GM12878 (cell line): ENCODE results near the gene NEXN. TPM values are rescaled to one million over a fixed set of nuclear protein-coding genes. Genes with fewer than 3 reads are reported as not detected.

Experiments
- ATAC-seq: fragments of 200-7000 bp; cut with Tn5 transposase; 3 replicates; pipeline ENCODE4 v1.9.1; 2020; ENCODE audit warnings: mild to moderate bottlenecking, moderate library complexity
- BruUV-seq: library from RNA; stranded (reverse); fragments of 400-500 nt; replicated peaks from 2 replicates; lab custom pipeline; 2021; lab: Mats Ljungman, UMichigan
- CTCF ChIA-PET: fragments of 300-600 bp; sonication (Branson Sonifier 250); formaldehyde crosslinking; extraction: SDS; loops from one replicate; lab custom pipeline; 2021; ENCODE audit warnings: inconsistent platforms; lab: Yijun Ruan, JAX
- POLR2A ChIA-PET: fragments of 350-600 bp; formaldehyde crosslinking; extraction: SDS; loops from one replicate; lab custom pipeline; 2021; ENCODE audit warnings: inconsistent platforms; lab: Charles Lee
- RAD21 ChIA-PET: fragments of 300-600 bp; sonication (Branson Sonifier 250); formaldehyde crosslinking; loops from one replicate; lab custom pipeline; 2023; ENCODE audit warnings: antibody characterized with exemption; ENCODE audit not compliant: unreplicated experiment; lab: Charles Lee
- SMC1A ChIA-PET: fragments of 300-600 bp; sonication (Branson Sonifier 250); formaldehyde crosslinking; loops from one replicate; lab custom pipeline; 2023; ENCODE audit not compliant: unreplicated experiment, uncharacterized antibody; lab: Charles Lee
- DNase-seq: peaks from one replicate; pipeline ENCODE4 v3.0.0-alpha.2; 2011; ENCODE audit warnings: low read depth, low spot score
- FAIRE-seq: peaks from 3 replicates; lab custom pipeline; 2011; peaks lifted over from hg19 to GRCh38; lab: Jason Lieb, UNC
- H2AFZ ChIP-seq: 2 replicates; pipeline ENCODE4 v1.6.0; 2011; ENCODE audit warnings: low read depth, low read length, control low read depth; ENCODE audit not compliant: control insufficient read depth
- H3K27ac ChIP-seq: 2 replicates; pipeline ENCODE4 v1.5.1; 2011; ENCODE audit warnings: control low read depth; ENCODE audit not compliant: control insufficient read depth, insufficient read depth
- H3K27me3 ChIP-seq, 2 experiments: replicated peaks in 1 of 2; 2 replicates each; pipeline versions ENCODE4 v1.6.0 to v1.6.1; 2011; ENCODE audit warnings: low read length in 1 of 2; ENCODE audit not compliant: control insufficient read depth in 2 of 2, insufficient read depth in 2 of 2
- H3K36me3 ChIP-seq, 2 experiments: 2 replicates each; pipeline ENCODE4 v1.5.1; 2011; ENCODE audit warnings: low read length in 1 of 2; ENCODE audit not compliant: control insufficient read depth in 2 of 2, insufficient read depth in 2 of 2
- H3K4me1 ChIP-seq: 2 replicates; pipeline ENCODE4 v1.6.1; 2011; ENCODE audit warnings: mild to moderate bottlenecking, low read length, moderate library complexity, mixed read lengths; ENCODE audit not compliant: control insufficient read depth, insufficient read depth
- H3K4me2 ChIP-seq: 2 replicates; pipeline ENCODE4 v1.6.0; 2011; ENCODE audit warnings: control low read depth; ENCODE audit not compliant: control insufficient read depth, insufficient read depth
- H3K4me3 ChIP-seq: fragments of 200-600 bp; sonication (generic); 2 replicates; pipeline ENCODE4 v1.5.1; 2016
- H3K79me2 ChIP-seq: 2 replicates; pipeline ENCODE4 v1.6.0; 2011; ENCODE audit warnings: low read length; ENCODE audit not compliant: control insufficient read depth, insufficient read depth
- H3K9ac ChIP-seq: 2 replicates; pipeline ENCODE4 v1.8.0; 2011; ENCODE audit warnings: low read length, control low read depth, mixed read lengths; ENCODE audit not compliant: control insufficient read depth, insufficient read depth
- H3K9me3 ChIP-seq: replicated peaks from 3 replicates; pipeline ENCODE4 v1.5.1; 2011; ENCODE audit warnings: mild to moderate bottlenecking, low read length; ENCODE audit not compliant: control insufficient read depth, insufficient read depth
- H4K20me1 ChIP-seq: 2 replicates; pipeline ENCODE4 v1.6.0; 2011; ENCODE audit not compliant: control insufficient read depth, insufficient read depth
- BMI1 ChIP-seq: fragments of 450-650 bp; IDR thresholded peaks from 2 replicates; pipeline ENCODE4 v1.6.1; 2016; ENCODE audit warnings: mild to moderate bottlenecking, moderate library complexity, borderline replicate concordance
- FOS ChIP-seq: IDR thresholded peaks from 3 replicates; pipeline ENCODE4 v1.6.1; 2011; ENCODE audit warnings: borderline replicate concordance; ENCODE audit not compliant: insufficient read length; ENCODE audit errors: extremely low read depth
- HCFC1 ChIP-seq: fragments of 150-350 bp; IDR thresholded peaks from 2 replicates; pipeline ENCODE4 v1.6.1; 2014; ENCODE audit warnings: low read length
- HDGF ChIP-seq: fragments of 450-650 bp; IDR thresholded peaks from 2 replicates; pipeline ENCODE4 v1.6.1; 2016; ENCODE audit warnings: antibody characterized with exemption
- IKZF2 ChIP-seq, 2 experiments: fragments of 450-650 bp; IDR thresholded peaks; 2 replicates each; pipeline ENCODE4 v1.6.1; 2017; ENCODE audit warnings: mild to moderate bottlenecking in 2 of 2, moderate library complexity in 2 of 2
- IRF4 ChIP-seq: IDR thresholded peaks from 2 replicates; pipeline ENCODE4 v1.6.1; 2011; ENCODE audit warnings: low read depth, low read length
- KAT2A ChIP-seq: conservative IDR thresholded peaks from 2 replicates; pipeline ENCODE4 v1.6.1; 2011; ENCODE audit warnings: low read depth, low read length; ENCODE audit not compliant: control insufficient read depth
- LARP7 ChIP-seq: fragments of 450-650 bp; IDR thresholded peaks from 2 replicates; pipeline ENCODE4 v1.6.1; 2017; ENCODE audit warnings: mild to moderate bottlenecking
- MAX ChIP-seq: IDR thresholded peaks from 2 replicates; pipeline ENCODE4 v1.6.1; 2012; ENCODE audit warnings: low read depth, low read length, improper control_type of control experiment
- MTA2 ChIP-seq: fragments of 450-650 bp; IDR thresholded peaks from 2 replicates; pipeline ENCODE4 v1.6.1; 2016; ENCODE audit warnings: low read depth, mild to moderate bottlenecking, moderate library complexity
- MXI1 ChIP-seq: fragments of 150-350 bp; IDR thresholded peaks from 2 replicates; pipeline ENCODE4 v1.6.1; 2011; ENCODE audit warnings: low read depth, mild to moderate bottlenecking, inconsistent platforms, low read length, improper control_type of control experiment
- NRF1 ChIP-seq: conservative IDR thresholded peaks from 2 replicates; pipeline ENCODE4 v1.6.1; 2011; ENCODE audit warnings: mild to moderate bottlenecking, low read depth, low read length, improper control_type of control experiment
- PKNOX1 ChIP-seq: fragments of 450-650 bp; IDR thresholded peaks from 2 replicates; pipeline ENCODE4 v1.6.1; 2016; ENCODE audit warnings: mild to moderate bottlenecking
- POU2F2 ChIP-seq: IDR thresholded peaks from 3 replicates; pipeline ENCODE4 v1.6.1; 2011; ENCODE audit warnings: low read depth, mild to moderate bottlenecking, low read length, borderline replicate concordance
- RFX5 ChIP-seq: IDR thresholded peaks from 2 replicates; pipeline ENCODE4 v1.6.1; 2011; ENCODE audit warnings: low read depth, low read length, improper control_type of control experiment
- SREBF2 ChIP-seq: IDR thresholded peaks from 2 replicates; pipeline ENCODE4 v1.6.1; 2012; ENCODE audit warnings: mild to moderate bottlenecking, low read length
- SUPT20H ChIP-seq: IDR thresholded peaks from 2 replicates; pipeline ENCODE4 v1.6.1; 2011; ENCODE audit warnings: low read depth, mild to moderate bottlenecking, low read length, moderate library complexity, borderline replicate concordance; ENCODE audit not compliant: control insufficient read depth
- YBX1 ChIP-seq: fragments of 450-650 bp; IDR thresholded peaks from 2 replicates; pipeline ENCODE4 v1.6.1; 2016; ENCODE audit warnings: antibody characterized with exemption
- ZNF24 ChIP-seq: fragments of 450-650 bp; IDR thresholded peaks from 2 replicates; pipeline ENCODE4 v1.6.1; 2017; ENCODE audit warnings: antibody characterized with exemption, mild to moderate bottlenecking
- WGBS: methylation state at CpG from one replicate; pipeline ENCODE4 v1.1.6; 2016; ENCODE audit warnings: low lambda C conversion rate; ENCODE audit not compliant: insufficient replicate concordance, insufficient coverage; ENCODE audit errors: missing lambda C conversion rate; 5-methylcytosine and 5-hydroxymethylcytosine counted together
- in situ Hi-C: fragments of 300-500 bp; cut with MboI; formaldehyde crosslinking; loops from 9 replicates; pipeline ENCODE4 v1.14.3; 2018; ENCODE audit warnings: mixed read lengths
- intact Hi-C: fragments of 100-400 bp; cut with micrococcal nuclease; formaldehyde crosslinking; loops from one replicate; pipeline ENCODE4 v1.14.2; 2022; ENCODE audit not compliant: unreplicated experiment
- polyA plus RNA-seq, 11 experiments: library from polyadenylated mRNA; depleted of rRNA in 4 of 11; unstranded in 6 of 11; stranded (reverse) in 5 of 11; fragments of >200 nt; fragmentation: Nextera tagmentation in 4 of 11; fragmentation: Illumina TruSeq in 1 of 11; extraction: Ambion mirVana in 4 of 11; extraction: Trizol in 1 of 11; gene quantifications; 1 replicate in 1 of 11; 2 replicates in 10 of 11; pipeline versions ENCODE4 v1.2.1 to v1.2.3, GENCODE V29; 2011 to 2016; ENCODE audit warnings: inconsistent platforms in 2 of 11, missing spikeins in 2 of 11, low read depth in 1 of 11
- total RNA-seq, 4 experiments: library from RNA; depleted of rRNA in 3 of 4; stranded (reverse); fragments of >200 nt in 3 of 4; fragmentation: Illumina TruSeq in 1 of 4; extraction: Trizol in 1 of 4; gene quantifications; 2 replicates each; pipeline versions ENCODE4 v1.2.1 to v1.2.3, GENCODE V29; 2013 to 2021
- TF ChIP-seq, protein P1 (sequence below), 3 experiments: IDR thresholded peaks in 2 of 3; conservative IDR thresholded peaks in 1 of 3; 2 replicates each; pipeline ENCODE4 v1.5.1; 2011; ENCODE audit warnings: low read depth in 3 of 3, low read length in 3 of 3, mild to moderate bottlenecking in 3 of 3, control low read depth in 2 of 3, moderate library complexity in 2 of 3, inconsistent platforms in 1 of 3, mixed read lengths in 1 of 3; ENCODE audit not compliant: control insufficient read depth in 2 of 3, insufficient read depth in 1 of 3; ENCODE audit errors: extremely low read depth in 1 of 3

The NEXN gene
- total and polyA plus RNA-seq, 10 of the 15 experiments (the other 5 are each of a cell fraction or from before 2014, with no cell fraction given): 2.5 to 46.6 (median 15.4) TPM

DNA sequence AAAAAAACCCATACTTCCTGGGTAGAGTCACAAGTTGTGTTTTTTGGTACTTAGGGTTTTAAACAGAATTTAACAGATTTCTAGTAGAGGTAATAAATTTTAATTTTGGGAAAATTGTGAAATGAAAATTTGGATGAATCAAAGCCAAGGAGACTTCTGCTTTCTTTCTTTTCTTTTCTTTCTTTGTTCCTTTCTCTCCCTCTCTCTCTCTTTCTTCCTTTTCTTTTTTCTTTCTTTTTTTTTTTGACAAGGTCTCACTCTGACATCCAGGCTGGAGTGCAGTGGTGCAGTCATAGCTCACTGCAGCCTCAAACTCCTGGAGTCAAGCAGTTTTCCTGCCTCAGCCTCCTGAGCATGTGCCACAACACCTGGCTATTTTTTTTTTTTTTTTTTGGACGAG is 46.9 kb upstream of the NEXN start:
- Histone ChIP-seq H3K4me2 (no peak overlapping the region), H3K79me2 (no peaks in the 10 kb centered on the region), H3K27me3 (no peaks in the 10 kb centered on the region), H3K4me1 (no peaks in the 10 kb centered on the region), H3K9me3 (no peaks in the 10 kb centered on the region), H3K4me3 (no peak overlapping the region), H3K36me3 (peaks cover 0 to 15% of the 10 kb centered on the region in 2 experiments; a peak in 1 of 4 replicates), H2AFZ (no peak overlapping the region), H4K20me1 (no peaks in the 10 kb centered on the region), H3K27ac (no peak overlapping the region), H3K9ac (no peak overlapping the region)
- ChIA-PET POLR2A (no interaction called here), CTCF (interaction anchor here (0.7 kb wide), 1 partner anchor 458 kb away, joined by 3 read pairs; no protein-coding TSS in a partner anchor), RAD21 (no interaction called here), SMC1A (no interaction called here)
- TF ChIP-seq LARP7 (no peak), BMI1 (no peak), POU2F2 (no peak), SREBF2 (no peak), HCFC1 (no peak), KAT2A (no peak), ZNF24 (no peak), IKZF2 (IDR thresholded peaks at IDR 0.05) (no peak), SUPT20H (no peak), MXI1 (no peak), HDGF (no peak), NRF1 (no peak), YBX1 (no peak), PKNOX1 (no peak), RFX5 (no peak), MTA2 (no peak), IRF4 (no peak), MAX (no peak), FOS (no peak)
- TF ChIP-seq, protein P1, sequence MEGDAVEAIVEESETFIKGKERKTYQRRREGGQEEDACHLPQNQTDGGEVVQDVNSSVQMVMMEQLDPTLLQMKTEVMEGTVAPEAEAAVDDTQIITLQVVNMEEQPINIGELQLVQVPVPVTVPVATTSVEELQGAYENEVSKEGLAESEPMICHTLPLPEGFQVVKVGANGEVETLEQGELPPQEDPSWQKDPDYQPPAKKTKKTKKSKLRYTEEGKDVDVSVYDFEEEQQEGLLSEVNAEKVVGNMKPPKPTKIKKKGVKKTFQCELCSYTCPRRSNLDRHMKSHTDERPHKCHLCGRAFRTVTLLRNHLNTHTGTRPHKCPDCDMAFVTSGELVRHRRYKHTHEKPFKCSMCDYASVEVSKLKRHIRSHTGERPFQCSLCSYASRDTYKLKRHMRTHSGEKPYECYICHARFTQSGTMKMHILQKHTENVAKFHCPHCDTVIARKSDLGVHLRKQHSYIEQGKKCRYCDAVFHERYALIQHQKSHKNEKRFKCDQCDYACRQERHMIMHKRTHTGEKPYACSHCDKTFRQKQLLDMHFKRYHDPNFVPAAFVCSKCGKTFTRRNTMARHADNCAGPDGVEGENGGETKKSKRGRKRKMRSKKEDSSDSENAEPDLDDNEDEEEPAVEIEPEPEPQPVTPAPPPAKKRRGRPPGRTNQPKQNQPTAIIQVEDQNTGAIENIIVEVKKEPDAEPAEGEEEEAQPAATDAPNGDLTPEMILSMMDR (IDR thresholded peaks at IDR 0.05 in 2 of 3, conservative IDR thresholded peaks at IDR 0.05 in 1 of 3; ENCODE audit: control insufficient read depth in 2 of 3, extremely low read depth in 1 of 3, insufficient read depth in 1 of 3, low read depth in 3 of 3, low read length in 3 of 3): no peak
- no peak for FAIRE-seq
- in situ Hi-C loops: no loop called here
- 40% methylated on average over 1 of the region's 1 CpG for WGBS
- DNase-seq: no peak
- intact Hi-C loops: no loop called here
- ATAC-seq: no peak
- BruUV-seq: no TSS peak
